A549 treated with RU486 at 1 μM for 4 hours (cell line): Measurements from ENCODE around the gene MAN1A2. TPM values are rescaled to one million over a fixed set of nuclear protein-coding genes. Genes with fewer than 3 reads are reported as not detected.

ENCODE experiments used
- total RNA-seq: library from RNA; stranded (reverse); fragments of 200-300 nt; extraction: Qiagen RNA extraction; gene quantifications from 5 replicates; pipeline ENCODE4 v1.2.3, GENCODE V29; 2022; ENCODE audit warnings: low read depth

MAN1A2 gene
- 4.6 to 8.8 TPM (median 7.2 TPM) in 5 replicates for total RNA-seq

GRCh38 chr1:117367046-117368025 lies at the start of gene MAN1A2:
MAN1A2 (plus strand) TSS chr1:117367449; CDS start chr1:117368184, 735 bp downstream.

Other genes with a start within 250 kb of the MAN1A2 start
- 0.87 to 1.7 TPM (median 1.4 TPM) in 5 replicates for gene TRIM45, start 245.7 kb upstream of the MAN1A2 start, total RNA-seq
- 0.06 to 0.11 TPM (median 0.07 TPM) in 3 of 5 replicates, not detected in the others for gene VTCN1, start 156.5 kb upstream of the MAN1A2 start, total RNA-seq
- 0.06 to 0.07 TPM (median 0.06 TPM) in 4 of 5 replicates, not detected in the other for gene TENT5C, start 238.6 kb downstream of the MAN1A2 start, total RNA-seq